Dedifferentiated amniotic fluid mesenchymal stem cell (primary cell): ENCODE results near the gene LHX1.

Experiments used
- DNase-seq: peaks from one replicate; pipeline ENCODE4 v3.0.0-alpha.2; 2016; ENCODE audit errors: extremely low spot score

Gene LHX1

GRCh38 chr17:36939052-36939801, 2.0 kb downstream of the LHX1 start:
- no peak for DNase-seq

- DNase-seq = no peak
These were observed 2.6 kb downstream of the LHX1 start for GRCh38 chr17:36939802-36940312.

- DNase-seq = no peak
These were observed 3.3 kb downstream of the LHX1 start for GRCh38 chr17:36940313-36941264.

GRCh38 chr17:36941265-36942010, 4.2 kb downstream of the LHX1 start:
- DNase-seq = no peak

- DNase-seq = no peak
These were observed 4.8 kb downstream of the LHX1 start for GRCh38 chr17:36942019-36942599.

- DNase-seq = no peak
These were observed 5.4 kb downstream of the LHX1 start for GRCh38 chr17:36942631-36943125.

- no peak for DNase-seq
These were observed 6.2 kb downstream of the LHX1 start for GRCh38 chr17:36943250-36944191.

GRCh38 chr17:36944553-36944952, 7.3 kb downstream of the LHX1 start:
- no peak for DNase-seq

- no peak for DNase-seq
These were observed 7.9 kb downstream of the LHX1 start for GRCh38 chr17:36945140-36945539.

- DNase-seq = no peak
These were observed 8.9 kb downstream of the LHX1 start for GRCh38 chr17:36945959-36946725.

GRCh38 chr17:36946726-36947091, 9.4 kb downstream of the LHX1 start:
- DNase-seq = no peak

GRCh38 chr17:36947922-36948716, 10.8 kb downstream of the LHX1 start:
- no peak for DNase-seq

- DNase-seq = peak; percentile 92
These were observed 11.6 kb downstream of the LHX1 start, which contains the start of gene AATF for GRCh38 chr17:36948717-36949460. TSS of gene AATF (plus strand) at chr17:36948954. CDS start at chr17:36949126, 172 bp downstream.

- DNase-seq = peak; percentile 46
These were observed 12.2 kb downstream of the LHX1 start for GRCh38 chr17:36949461-36949927.

- DNase-seq = no peak
These were observed 12.8 kb downstream of the LHX1 start for GRCh38 chr17:36950027-36950426.

GRCh38 chr17:36951084-36951789, 14.0 kb downstream of the LHX1 start:
- DNase-seq = no peak

GRCh38 chr17:36971508-36971907, 34.2 kb downstream of the LHX1 start:
- no peak for DNase-seq
